ENCODE results near the gene TSPAN18.

DNA sequence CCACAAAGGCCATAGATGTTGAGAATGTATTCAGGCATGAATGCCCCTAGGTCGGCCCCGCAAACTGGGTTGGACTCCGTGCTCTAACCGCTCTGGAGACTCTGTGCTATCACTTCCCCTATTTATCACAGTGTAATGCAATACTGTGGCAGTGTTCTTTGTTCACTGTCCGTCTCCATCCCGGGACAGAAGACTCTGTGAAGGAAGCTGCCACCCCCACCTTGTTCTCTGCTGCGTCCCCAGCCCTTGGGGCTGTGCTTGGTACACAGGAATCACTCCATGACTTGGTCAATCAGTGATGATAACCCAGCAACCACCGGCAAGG lies 57.6 kb downstream of the TSPAN18 start:
- TF ChIP-seq CTCF (IDR thresholded peaks at IDR 0.05 in 4 of 5, conservative IDR thresholded peaks at IDR 0.05 in 1 of 5) (no peak), POLR2A (IDR thresholded peaks at IDR 0.05) (no peak)

Measured in gastrocnemius medialis (tissue), 4 donors.